PC-9 (cell line): Measurements from ENCODE around the gene PLEKHH1. TPM values are rescaled to one million over a fixed set of nuclear protein-coding genes. Genes with fewer than 3 reads are reported as not detected.

Experiments
- BruUV-seq: library from RNA; stranded (reverse); fragments of 400-500 nt; replicated peaks from 2 replicates; lab custom pipeline; 2021; lab: Mats Ljungman, UMichigan
- CTCF ChIA-PET: fragments of 300-600 bp; sonication (Branson Sonifier 250); formaldehyde crosslinking; loops from one replicate; lab custom pipeline; 2022; ENCODE audit warnings: antibody characterized with exemption; lab: Charles Lee
- POLR2A ChIA-PET: fragments of 300-600 bp; sonication (Branson Sonifier 250); formaldehyde crosslinking; loops from one replicate; lab custom pipeline; 2022; ENCODE audit warnings: antibody characterized with exemption; ENCODE audit not compliant: unreplicated experiment; lab: Charles Lee
- DNase-seq, 2 experiments: peaks; one replicate each; pipeline versions ENCODE4 v3.0.0 to v3.0.0-alpha.2; 2015 to 2022; ENCODE audit warnings: mixed read lengths in 1 of 2
- H2AFZ ChIP-seq: fragments of 200-600 bp; sonication (generic); 2 replicates; pipeline ENCODE4 v1.8.1; 2017; ENCODE audit warnings: antibody characterized with exemption
- H3F3A ChIP-seq: fragments of 200-600 bp; sonication (generic); 2 replicates; pipeline ENCODE4 v1.8.1; 2017; ENCODE audit warnings: antibody characterized with exemption, mild to moderate bottlenecking, low read depth; ENCODE audit not compliant: insufficient read depth
- H3K27ac ChIP-seq: fragments of 200-600 bp; sonication (generic); 2 replicates; pipeline ENCODE4 v1.6.1; 2016; ENCODE audit warnings: mixed run types
- H3K27me3 ChIP-seq: fragments of 200-600 bp; sonication (generic); 2 replicates; pipeline ENCODE4 v1.6.1; 2016; ENCODE audit warnings: low read depth, mixed run types; ENCODE audit not compliant: insufficient read depth
- H3K36me3 ChIP-seq: fragments of 200-600 bp; sonication (generic); 2 replicates; pipeline ENCODE4 v1.6.1; 2016; ENCODE audit warnings: low read depth, mixed run types
- H3K4me1 ChIP-seq: fragments of 200-600 bp; sonication (generic); replicated peaks from 2 replicates; pipeline ENCODE4 v1.6.1; 2016; ENCODE audit warnings: mixed run types; ENCODE audit not compliant: insufficient read depth
- H3K4me2 ChIP-seq: fragments of 200-600 bp; sonication (generic); 2 replicates; pipeline ENCODE4 v1.6.1; 2017; ENCODE audit warnings: mixed run types
- H3K4me3 ChIP-seq: fragments of 200-600 bp; sonication (generic); 2 replicates; pipeline ENCODE4 v1.6.1; 2016; ENCODE audit warnings: mixed run types
- H3K79me2 ChIP-seq: fragments of 200-600 bp; sonication (generic); 2 replicates; pipeline ENCODE4 v1.6.1; 2017; ENCODE audit warnings: low read depth, mixed run types
- H3K9me2 ChIP-seq: fragments of 200-600 bp; sonication (generic); 2 replicates; pipeline ENCODE4 v1.8.1; 2017; ENCODE audit warnings: mild to moderate bottlenecking; ENCODE audit not compliant: insufficient read depth
- H3K9me3 ChIP-seq: fragments of 200-600 bp; sonication (generic); 2 replicates; pipeline ENCODE4 v1.8.1; 2016; ENCODE audit warnings: low read depth; ENCODE audit not compliant: insufficient read depth
- H4K20me1 ChIP-seq: fragments of 200-600 bp; sonication (generic); 2 replicates; pipeline ENCODE4 v1.8.1; 2017; ENCODE audit not compliant: insufficient read depth
- CTCF ChIP-seq: fragments of 200-600 bp; sonication (generic); conservative IDR thresholded peaks from 2 replicates; pipeline ENCODE4 v1.6.1; 2017; ENCODE audit warnings: mixed run types, antibody characterized with exemption, mild to moderate bottlenecking, moderate library complexity
- EZH2 ChIP-seq: fragments of 200-600 bp; sonication (generic); IDR thresholded peaks from 2 replicates; pipeline ENCODE4 v1.8.0; 2017; ENCODE audit warnings: antibody characterized with exemption, low read depth
- intact Hi-C: fragments of 100-400 bp; cut with micrococcal nuclease; formaldehyde crosslinking; loops from one replicate; pipeline ENCODE4 v1.10.0; 2022; ENCODE audit not compliant: unreplicated experiment
- total RNA-seq: library from RNA; stranded (reverse); gene quantifications from 2 replicates; pipeline ENCODE4 v1.2.3, GENCODE V29; 2021

The PLEKHH1 gene
- total RNA-seq, 1 experiment from 2014 or later = 13.6 TPM

- Histone ChIP-seq H3K4me3 (no peak overlapping the region), H3K36me3 (no peaks in the 10 kb centered on the region), H3K27me3 (no peaks in the 10 kb centered on the region), H4K20me1 (no peaks in the 10 kb centered on the region), H3K27ac (no peak overlapping the region), H3K9me3 (no peaks in the 10 kb centered on the region), H3K79me2 (no peaks in the 10 kb centered on the region), H3K9me2 (no peaks in the 10 kb centered on the region), H3F3A (no peaks in the 10 kb centered on the region; the same call in 1 of the 2 replicates), H3K4me1 (no peaks in the 10 kb centered on the region), H2AFZ (no peak overlapping the region), H3K4me2 (no peak overlapping the region)
- TF ChIP-seq EZH2 (no peak), CTCF (no peak)
- ChIA-PET POLR2A (no interaction called here), CTCF (interaction anchor here (0.8 to 2.0 kb wide), 2 partner anchors 11 to 123 kb away, joined by 4 to 6 read pairs; no protein-coding TSS in a partner anchor)
- no TSS peak for BruUV-seq
- DNase-seq = no peak
- intact Hi-C loops = loop anchor here (2.0 kb wide), 1 partner anchor 1263 kb away; no protein-coding TSS in a partner anchor
These were observed 48.6 kb downstream of the PLEKHH1 start for GRCh38 chr14:67581643-67582042.

- H3K27ac ChIP-seq = no peak overlapping the region
- BruUV-seq = no TSS peak
- TF ChIP-seq CTCF = no peak
- no peak for TF ChIP-seq EZH2
- H2AFZ ChIP-seq = no peak overlapping the region
- H3K9me3 ChIP-seq = no peaks in the 10 kb centered on the region
- no peaks in the 10 kb centered on the region for H4K20me1 ChIP-seq
- H3K27me3 ChIP-seq = no peaks in the 10 kb centered on the region
- H3K4me1 ChIP-seq = no peaks in the 10 kb centered on the region
- H3K9me2 ChIP-seq = no peaks in the 10 kb centered on the region
- ChIA-PET CTCF (interaction anchor here (0.8 to 2.0 kb wide), 2 partner anchors 11 to 122 kb away, joined by 4 to 6 read pairs; no protein-coding TSS in a partner anchor), POLR2A (no interaction called here)
- no peaks in the 10 kb centered on the region for H3K36me3 ChIP-seq
- H3F3A ChIP-seq = no peaks in the 10 kb centered on the region; the same call in 1 of the 2 replicates
- H3K79me2 ChIP-seq = no peaks in the 10 kb centered on the region
- H3K4me3 ChIP-seq = no peak overlapping the region
- H3K4me2 ChIP-seq = no peak overlapping the region
- DNase-seq = no peak
- intact Hi-C loops = loop anchor here (2.0 kb wide), 1 partner anchor 1263 kb away; no protein-coding TSS in a partner anchor
These were observed 49.0 kb downstream of the PLEKHH1 start for GRCh38 chr14:67582061-67582460.

- Histone ChIP-seq H3K4me1 (no peaks in the 10 kb centered on the region), H3K4me3 (no peak overlapping the region), H3K27ac (no peak overlapping the region), H3K4me2 (no peak overlapping the region), H2AFZ (no peak overlapping the region), H4K20me1 (no peaks in the 10 kb centered on the region), H3K9me2 (no peaks in the 10 kb centered on the region), H3F3A (no peaks in the 10 kb centered on the region; the same call in 1 of the 2 replicates), H3K79me2 (no peaks in the 10 kb centered on the region), H3K27me3 (no peaks in the 10 kb centered on the region), H3K36me3 (no peaks in the 10 kb centered on the region; the same call in 1 of the 2 replicates), H3K9me3 (no peaks in the 10 kb centered on the region)
- DNase-seq = peak; percentile 42 to 60
- CTCF ChIA-PET = interaction anchor here (0.5 to 2.2 kb wide), 5 partner anchors 57 to 1629 kb away, joined by 3 to 21 read pairs (median 6); no protein-coding TSS in a partner anchor
- BruUV-seq = no TSS peak
- POLR2A ChIA-PET = interaction anchor here (0.6 kb wide), 1 partner anchor 983 kb away, joined by 3 read pairs; no protein-coding TSS in a partner anchor
- TF ChIP-seq EZH2 (no peak), CTCF (peak; percentile 85)
- intact Hi-C loops = loop anchor here (1.0 to 2.0 kb wide), 3 partner anchors 83 to 1261 kb away; no protein-coding TSS in a partner anchor
These were observed 50.9 kb downstream of the PLEKHH1 start for GRCh38 chr14:67583711-67584644.
